ENCODE data around the gene RGS9BP.

RGS9BP gene

GRCh38 chr19:32630338-32630737, 45.3 kb upstream of the RGS9BP start:
- no peak overlapping the region for H3K27ac ChIP-seq (replicated peaks)
- no peak for DNase-seq (ENCODE audit: low read depth in 1 of 2, low spot score in 1 of 2)
- TF ChIP-seq CTCF (IDR thresholded peaks at IDR 0.05; ENCODE audit: insufficient read depth, low read length) = no peak

GRCh38 chr19:32631381-32631780, 44.3 kb upstream of the RGS9BP start:
- no peak for DNase-seq (ENCODE audit: low read depth in 1 of 2, low spot score in 1 of 2)
- no peak overlapping the region for H3K4me3 ChIP-seq (replicated peaks; ENCODE audit: insufficient read depth, low read length)
- no peak overlapping the region for H3K27ac ChIP-seq (replicated peaks)
- H3K27me3 ChIP-seq (ENCODE audit: insufficient read depth, poor library complexity, severe bottlenecking) = no peaks in the 10 kb centered on the region
- TF ChIP-seq POLR2AphosphoS5 (IDR thresholded peaks at IDR 0.05; ENCODE audit: low read depth) = no peak
- TF ChIP-seq REST (IDR thresholded peaks at IDR 0.05; ENCODE audit: insufficient replicate concordance, low read depth) = no peak

More at GRCh38 chr19:32630338-32630737, 45.3 kb upstream of the RGS9BP start:
- Histone ChIP-seq H3K4me3 (replicated peaks; ENCODE audit: insufficient read depth, low read length) (no peak overlapping the region), H3K27me3 (ENCODE audit: insufficient read depth, poor library complexity, severe bottlenecking) (no peaks in the 10 kb centered on the region)

- H3K27ac ChIP-seq (replicated peaks) = no peak overlapping the region
These were observed 38.2 kb upstream of the RGS9BP start for GRCh38 chr19:32637480-32637879.

More at GRCh38 chr19:32637480-32637879, 38.2 kb upstream of the RGS9BP start:
- no peak for TF ChIP-seq SPI1 (IDR thresholded peaks at IDR 0.05; ENCODE audit: borderline replicate concordance, low read depth)
- no peak for TF ChIP-seq POLR2AphosphoS5 (IDR thresholded peaks at IDR 0.05; ENCODE audit: low read depth)
- no peak for TF ChIP-seq CTCF (IDR thresholded peaks at IDR 0.05; ENCODE audit: insufficient read depth, low read length)
- no peak for TF ChIP-seq REST (IDR thresholded peaks at IDR 0.05; ENCODE audit: insufficient replicate concordance, low read depth)
- no peak for TF ChIP-seq GABPA (IDR thresholded peaks at IDR 0.05; ENCODE audit: low read depth)
- no peaks in the 10 kb centered on the region for H3K27me3 ChIP-seq (ENCODE audit: insufficient read depth, poor library complexity, severe bottlenecking)
- no peak overlapping the region for H3K4me3 ChIP-seq (replicated peaks; ENCODE audit: insufficient read depth, low read length)
- DNase-seq (ENCODE audit: low read depth in 1 of 2, low spot score in 1 of 2) = no peak
